Neuronal stem cell (in vitro differentiated cells): ENCODE results near the gene RPGRIP1.

Experiments
- DNase-seq: peaks from one replicate; pipeline ENCODE4 v3.0.0-alpha.2; 2013; ENCODE audit warnings: low spot score
- H2AFZ ChIP-seq: one replicate; pipeline ENCODE4 v1.6.1; 2013; ENCODE audit warnings: mild to moderate bottlenecking, low read length, inconsistent platforms
- H2AK5ac ChIP-seq: 2 replicates; pipeline ENCODE4 v1.6.1; 2013; ENCODE audit warnings: low read depth, mild to moderate bottlenecking, inconsistent platforms, low read length, moderate library complexity, mixed read lengths
- H2BK120ac ChIP-seq: 2 replicates; pipeline ENCODE4 v1.6.1; 2013; ENCODE audit warnings: low read depth, mild to moderate bottlenecking, inconsistent platforms, low read length, moderate library complexity, mixed read lengths
- H2BK12ac ChIP-seq: one replicate; pipeline ENCODE4 v1.6.1; 2013; ENCODE audit warnings: low read length, inconsistent platforms
- H2BK15ac ChIP-seq: 2 replicates; pipeline ENCODE4 v1.6.1; 2013; ENCODE audit warnings: mild to moderate bottlenecking, low read length, inconsistent platforms, mixed read lengths
- H2BK5ac ChIP-seq: one replicate; pipeline ENCODE4 v1.6.1; 2013; ENCODE audit warnings: inconsistent platforms, mild to moderate bottlenecking, low read length, moderate library complexity
- H3K14ac ChIP-seq: one replicate; pipeline ENCODE4 v1.6.1; 2013; ENCODE audit warnings: low read length, inconsistent platforms
- H3K18ac ChIP-seq: 2 replicates; pipeline ENCODE4 v1.6.1; 2013; ENCODE audit warnings: low read length, inconsistent platforms
- H3K23ac ChIP-seq: 2 replicates; pipeline ENCODE4 v1.6.1; 2013; ENCODE audit warnings: low read depth, mild to moderate bottlenecking, mixed read lengths, low read length, inconsistent platforms; ENCODE audit not compliant: poor library complexity
- H3K27ac ChIP-seq: replicated peaks from 3 replicates; pipeline ENCODE4 v1.5.1; 2013; ENCODE audit warnings: low read length, inconsistent platforms
- H3K27me3 ChIP-seq, 3 experiments: 2 replicates each; pipeline ENCODE4 v1.6.1; 2013; ENCODE audit warnings: low read length in 3 of 3, mild to moderate bottlenecking in 2 of 3, inconsistent platforms in 1 of 3, low read depth in 1 of 3, mixed read lengths in 1 of 3, moderate library complexity in 1 of 3; ENCODE audit not compliant: control insufficient read depth in 3 of 3, insufficient read depth in 3 of 3
- H3K36me3 ChIP-seq, 2 donors: replicated peaks in 1 of 2; 2 replicates each; pipeline ENCODE4 v1.6.1; 2013; ENCODE audit warnings: low read length in 2 of 2; ENCODE audit not compliant: control insufficient read depth in 2 of 2, insufficient read depth in 2 of 2
- H3K4ac ChIP-seq: 2 replicates; pipeline ENCODE4 v1.6.1; 2013; ENCODE audit warnings: inconsistent platforms, mild to moderate bottlenecking, low read length, moderate library complexity
- H3K4me1 ChIP-seq, 2 donors: 1 replicate in 1 of 2; 2 replicates in 1 of 2; pipeline ENCODE4 v1.6.1; 2013; ENCODE audit warnings: low read length in 2 of 2, low read depth in 1 of 2; ENCODE audit not compliant: control insufficient read depth in 2 of 2, insufficient read depth in 1 of 2
- H3K4me2 ChIP-seq: one replicate; pipeline ENCODE4 v1.6.1; 2013; ENCODE audit warnings: mild to moderate bottlenecking, low read length, inconsistent platforms; ENCODE audit not compliant: insufficient read depth, poor library complexity, severe bottlenecking
- H3K4me3 ChIP-seq, 2 donors: 2 replicates each; pipeline ENCODE4 v1.5.1; 2013; ENCODE audit warnings: low read length in 2 of 2, mild to moderate bottlenecking in 2 of 2, inconsistent platforms in 1 of 2, moderate library complexity in 1 of 2
- H3K79me1 ChIP-seq: one replicate; pipeline ENCODE4 v1.6.1; 2013; ENCODE audit warnings: low read depth, mild to moderate bottlenecking, inconsistent platforms, low read length, moderate library complexity
- H3K9ac ChIP-seq: one replicate; pipeline ENCODE4 v1.6.1; 2013; ENCODE audit warnings: mild to moderate bottlenecking, low read depth, low read length, inconsistent platforms; ENCODE audit not compliant: poor library complexity
- H3K9me3 ChIP-seq, 2 donors: replicated peaks in 1 of 2; 2 replicates each; pipeline versions ENCODE3 to v1.6.1; 2013; ENCODE audit warnings: low read length in 2 of 2, mild to moderate bottlenecking in 2 of 2, inconsistent platforms in 1 of 2, low read depth in 1 of 2, mixed read lengths in 1 of 2, moderate library complexity in 1 of 2; ENCODE audit not compliant: control insufficient read depth in 2 of 2, insufficient read depth in 1 of 2
- H4K8ac ChIP-seq: one replicate; pipeline ENCODE4 v1.6.1; 2013; ENCODE audit warnings: low read depth, mild to moderate bottlenecking, inconsistent platforms, low read length, moderate library complexity
- H4K91ac ChIP-seq: one replicate; pipeline ENCODE4 v1.6.1; 2013; ENCODE audit warnings: low read length, low read depth, mild to moderate bottlenecking, inconsistent platforms; ENCODE audit not compliant: poor library complexity
- WGBS, 2 donors: extraction: QIAGEN DNeasy Blood & Tissue Kit; methylation state at CpG; one replicate each; pipeline ENCODE4 v1.1.7; 2013; ENCODE audit warnings: missing lambda C conversion rate in 2 of 2, mixed read lengths in 1 of 2; ENCODE audit not compliant: insufficient read length in 2 of 2, insufficient replicate concordance in 1 of 2; ENCODE audit errors: extremely low coverage in 2 of 2; 5-methylcytosine and 5-hydroxymethylcytosine counted together

Gene RPGRIP1

GRCh38 chr14:21298358-21298757, 18.5 kb downstream of the RPGRIP1 start:
- Histone ChIP-seq H3K79me1 (no peaks in the 10 kb centered on the region), H4K91ac (no peak overlapping the region)

GRCh38 chr14:21299562-21300130, 19.8 kb downstream of the RPGRIP1 start:
- H3K9ac ChIP-seq, result no peak overlapping the region
- peaks cover 0 to 36% (median 4%) of the 10 kb centered on the region in 3 experiments for H3K27me3 ChIP-seq

More at GRCh38 chr14:21298358-21298757, 18.5 kb downstream of the RPGRIP1 start:
- Histone ChIP-seq H2AK5ac (no peak overlapping the region), H3K9me3 (peaks cover 0 to 2% of the 10 kb centered on the region in 2 donors), H2BK120ac (no peak overlapping the region), H3K4me2 (no peak overlapping the region), H3K9ac (no peak overlapping the region), H2BK12ac (no peak overlapping the region), H3K14ac (no peak overlapping the region), H2BK15ac (no peak overlapping the region), H3K23ac (no peak overlapping the region), H3K18ac (no peak overlapping the region), H3K36me3 (no peaks in the 10 kb centered on the region), H2AFZ (no peak overlapping the region), H3K27ac (no peak overlapping the region), H3K4me1 (no peaks in the 10 kb centered on the region), H4K8ac (no peak overlapping the region), H3K4ac (no peak overlapping the region), H3K27me3 (peaks cover 0 to 35% (median 4%) of the 10 kb centered on the region in 3 experiments), H2BK5ac (no peak overlapping the region), H3K4me3 (no peak overlapping the region)
- WGBS, 2 donors, result no CpG with 5 or more reads among the region's 12 CpGs
- DNase-seq, result no peak

GRCh38 chr14:21300892-21301291, 21.0 kb downstream of the RPGRIP1 start:
- Histone ChIP-seq H3K4ac (no peak overlapping the region), H3K79me1 (no peaks in the 10 kb centered on the region), H2AFZ (peak overlapping the region; percentile 86), H3K18ac (peak overlapping the region; percentile 95), H3K27me3 (peaks cover 0 to 36% (median 4%) of the 10 kb centered on the region in 3 experiments), H2BK5ac (no peak overlapping the region), H3K23ac (peak overlapping the region; percentile 31), H3K27ac (no peak overlapping the region), H2BK15ac (no peak overlapping the region), H2AK5ac (no peak overlapping the region), H3K14ac (peak overlapping the region; percentile 91), H3K4me3 (peak overlapping the region; percentile 25 to 74), H2BK120ac (no peak overlapping the region), H4K8ac (peak overlapping the region; percentile 56), H3K4me1 (no peaks in the 10 kb centered on the region), H3K4me2 (peak overlapping the region; percentile 68), H3K9ac (peak overlapping the region; percentile 74), H2BK12ac (peak overlapping the region; percentile 78), H3K9me3 (peaks cover 0 to 2% of the 10 kb centered on the region in 2 donors), H3K36me3 (no peaks in the 10 kb centered on the region), H4K91ac (no peak overlapping the region)
- DNase-seq, result peak; percentile 24
- no CpG with 5 or more reads among the region's 30 CpGs for WGBS, 2 donors

More at GRCh38 chr14:21299562-21300130, 19.8 kb downstream of the RPGRIP1 start:
- H3K18ac ChIP-seq, result no peak overlapping the region
- no peak overlapping the region for H2BK12ac ChIP-seq
- no peak for DNase-seq
- no peak overlapping the region for H3K4me3 ChIP-seq
- H2BK5ac ChIP-seq, result no peak overlapping the region
- no peak overlapping the region for H4K8ac ChIP-seq
- no peak overlapping the region for H3K4ac ChIP-seq
- no peaks in the 10 kb centered on the region for H3K4me1 ChIP-seq
- H3K36me3 ChIP-seq, result no peaks in the 10 kb centered on the region
- H4K91ac ChIP-seq, result no peak overlapping the region
- no peaks in the 10 kb centered on the region for H3K79me1 ChIP-seq
- no CpG with 5 or more reads among the region's 10 CpGs for WGBS, 2 donors
- no peak overlapping the region for H2BK120ac ChIP-seq
- H3K9me3 ChIP-seq, result peaks cover 0 to 2% of the 10 kb centered on the region in 2 donors
- no peak overlapping the region for H2AK5ac ChIP-seq
- no peak overlapping the region for H3K4me2 ChIP-seq
- H2BK15ac ChIP-seq, result no peak overlapping the region
- H3K14ac ChIP-seq, result no peak overlapping the region
- no peak overlapping the region for H3K23ac ChIP-seq
- no peak overlapping the region for H2AFZ ChIP-seq
- H3K27ac ChIP-seq, result no peak overlapping the region

DNA sequence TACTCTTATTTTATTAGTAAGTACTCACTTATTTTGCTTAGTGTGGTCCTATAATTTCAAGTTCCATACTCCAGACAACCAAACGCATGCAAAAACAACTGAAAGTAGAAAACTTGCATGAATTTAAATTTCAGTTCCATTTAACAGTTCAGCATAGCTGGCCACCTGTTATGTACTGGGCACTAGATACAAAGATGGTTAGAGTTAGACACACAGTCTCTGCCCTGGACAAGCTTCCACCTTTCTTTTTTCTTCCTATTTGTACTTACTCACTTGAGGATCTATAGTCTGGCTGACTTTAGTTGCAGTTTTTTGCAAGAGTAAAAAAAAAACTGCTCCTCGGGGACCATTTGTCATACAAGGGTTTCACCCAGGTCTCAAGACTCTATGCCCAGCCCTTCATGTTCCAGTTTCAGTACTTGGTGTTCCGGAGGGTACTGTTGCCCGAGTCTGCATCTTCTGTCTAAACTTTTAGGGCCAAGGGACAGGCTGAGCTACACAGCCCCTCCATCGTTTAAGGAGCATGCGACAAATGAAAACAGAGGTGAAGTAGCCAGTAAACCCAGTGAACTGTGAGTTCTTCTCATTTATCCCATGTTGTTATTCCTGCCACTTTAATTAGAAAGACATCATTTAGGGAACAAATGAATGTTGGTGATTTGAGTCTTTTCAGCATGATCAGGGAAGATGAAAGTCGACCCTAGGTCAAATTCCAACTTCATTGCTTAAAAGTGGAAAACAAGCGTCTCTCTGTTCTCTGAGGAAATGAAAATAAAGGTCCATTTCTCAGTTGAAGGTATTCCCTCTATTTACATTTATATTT, 22.3 kb downstream of the RPGRIP1 start:
- H3K79me1 ChIP-seq, result no peaks in the 10 kb centered on the region
- H3K27me3 ChIP-seq, result peaks cover 0 to 36% (median 4%) of the 10 kb centered on the region in 3 experiments
- no peak overlapping the region for H3K4me2 ChIP-seq
- no peak overlapping the region for H2AFZ ChIP-seq
- no peak overlapping the region for H3K4me3 ChIP-seq
- H2BK15ac ChIP-seq, result no peak overlapping the region
- no peak for DNase-seq
- no peak overlapping the region for H3K9ac ChIP-seq
- H3K4ac ChIP-seq, result no peak overlapping the region
- no peak overlapping the region for H4K91ac ChIP-seq
- no peak overlapping the region for H2AK5ac ChIP-seq
- H2BK120ac ChIP-seq, result no peak overlapping the region
- H3K18ac ChIP-seq, result no peak overlapping the region
- no peak overlapping the region for H3K14ac ChIP-seq
- H2BK12ac ChIP-seq, result no peak overlapping the region
- H2BK5ac ChIP-seq, result no peak overlapping the region
- H4K8ac ChIP-seq, result no peak overlapping the region
- no peak overlapping the region for H3K27ac ChIP-seq
- no peaks in the 10 kb centered on the region for H3K36me3 ChIP-seq
- peaks cover 0 to 2% of the 10 kb centered on the region in 2 donors for H3K9me3 ChIP-seq
- no peak overlapping the region for H3K23ac ChIP-seq
- WGBS, 2 donors, result no CpG with 5 or more reads among the region's 8 CpGs
- no peaks in the 10 kb centered on the region for H3K4me1 ChIP-seq
